ENCODE measurements around the gene PLCL2. TPM values are rescaled to one million over a fixed set of nuclear protein-coding genes. Genes with fewer than 3 reads are reported as not detected.

The PLCL2 gene
- total and polyA plus RNA-seq, 2 donors (not counting 3 experiments of a cell fraction or from before 2014, with no cell fraction given): 2.3 to 10.7 TPM

DNA sequence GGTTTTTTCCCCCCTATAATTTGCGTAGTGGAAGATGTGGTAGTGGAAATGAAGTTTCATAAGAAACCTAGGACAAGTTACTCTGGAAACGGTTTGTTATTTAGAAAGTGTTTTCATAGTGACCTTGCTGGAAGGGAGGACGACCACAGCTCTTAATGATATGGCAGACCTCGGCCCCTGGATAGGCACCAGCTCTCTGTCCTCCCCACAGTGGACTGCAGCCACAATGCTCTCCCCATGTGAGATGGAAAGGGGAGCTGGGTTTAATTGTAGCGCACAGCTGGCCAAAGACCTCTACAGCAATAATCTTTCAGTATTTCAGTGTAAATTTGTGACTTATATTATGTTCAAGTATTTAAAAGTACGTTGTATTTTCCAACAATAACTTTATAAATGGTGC is 151.2 kb downstream of the PLCL2 start:
- Histone ChIP-seq H3K27ac (ENCODE audit: insufficient read depth, low read depth, low read length) (no peak overlapping the region), H2AFZ (ENCODE audit: low read depth, low read length) (no peak overlapping the region), H3K4me1 (ENCODE audit: control insufficient read depth, extremely low read depth, insufficient read depth, low read length) (peaks cover 24% of the 10 kb centered on the region), H3K79me2 (ENCODE audit: control insufficient read depth, insufficient read depth, low read length) (no peaks in the 10 kb centered on the region), H3K36me3 (ENCODE audit: control insufficient read depth in 2 of 2, extremely low read depth in 1 of 2, insufficient read depth in 2 of 2, low read length in 2 of 2) (no peaks in the 10 kb centered on the region), H3K9me3 (replicated peaks; ENCODE audit: control insufficient read depth, insufficient read depth, low read length) (no peaks in the 10 kb centered on the region), H3K27me3 (ENCODE audit: control insufficient read depth in 2 of 2, insufficient read depth in 2 of 2, low read length in 2 of 2) (no peaks in the 10 kb centered on the region), H3K4me3 (replicated peaks in 1 of 3; ENCODE audit: insufficient read depth in 1 of 3, low read depth in 1 of 3, low read length in 3 of 3) (no peak overlapping the region), H3K9ac (replicated peaks; ENCODE audit: extremely low read depth, insufficient read depth, low read length) (no peak overlapping the region), H3K4me2 (ENCODE audit: insufficient read depth, low read length) (no peak overlapping the region), H3K9me1 (replicated peaks; ENCODE audit: control insufficient read depth, extremely low read depth, insufficient read depth, low read length) (no peaks in the 10 kb centered on the region), H4K20me1 (replicated peaks; ENCODE audit: control insufficient read depth, extremely low read depth, insufficient read depth, low read length) (no peaks in the 10 kb centered on the region)
- intact Hi-C loops (cut with micrococcal nuclease): no loop called here
- TF ChIP-seq FOS (IDR thresholded peaks at IDR 0.05; ENCODE audit: borderline replicate concordance, insufficient read depth, low read length) (no peak), CTCF (IDR thresholded peaks at IDR 0.05; ENCODE audit: extremely low read depth in 1 of 2, insufficient read depth in 1 of 2, low read depth in 1 of 2, low read length in 2 of 2) (no peak), EZH2 (IDR thresholded peaks at IDR 0.05; ENCODE audit: borderline replicate concordance, low read depth, low read length, severe bottlenecking) (no peak), POLR2AphosphoS5 (IDR thresholded peaks at IDR 0.05; ENCODE audit: insufficient read depth, low read depth, low read length) (no peak), JUN (IDR thresholded peaks at IDR 0.05; ENCODE audit: borderline replicate concordance, insufficient read depth, insufficient read length, low read depth) (no peak), MAX (IDR thresholded peaks at IDR 0.05; ENCODE audit: insufficient read depth, insufficient read length) (no peak), MYC (IDR thresholded peaks at IDR 0.05; ENCODE audit: low read depth, low read length) (no peak), GATA2 (IDR thresholded peaks at IDR 0.05; ENCODE audit: insufficient read depth, insufficient read length, low read depth, low read length) (no peak), POLR2A (IDR thresholded peaks at IDR 0.05; ENCODE audit: low read depth, low read length) (no peak)
- no TSS peak for BruUV-seq (replicated peaks)
- FAIRE-seq: no peak
- ChIA-PET CTCF (interaction anchor here (2.3 kb wide), 1 partner anchor 207 kb away, joined by 11 read pairs; no protein-coding TSS in a partner anchor), POLR2A (no interaction called here)
- DNase-seq (ENCODE audit: low read depth, low spot score): no peak
- dilution Hi-C loops (cut with MboI; ENCODE audit: extremely low pct_ligation_motif_present, low sequenced_read_pairs): no loop called here
